GM21390 (cell line): Measurements from ENCODE around the gene BCL11B.
"Not testable (repeated sequence)": the region's sequence is repeated elsewhere in the genome, so short reads cannot be mapped to it uniquely, and the experiment has no call there.

ENCODE experiments used
- ATAC-seq: cut with Tn5 transposase; IDR thresholded peaks from one replicate; pipeline ENCODE4 v1.9.1; 2021; ENCODE audit not compliant: unreplicated experiment

The BCL11B gene

DNA sequence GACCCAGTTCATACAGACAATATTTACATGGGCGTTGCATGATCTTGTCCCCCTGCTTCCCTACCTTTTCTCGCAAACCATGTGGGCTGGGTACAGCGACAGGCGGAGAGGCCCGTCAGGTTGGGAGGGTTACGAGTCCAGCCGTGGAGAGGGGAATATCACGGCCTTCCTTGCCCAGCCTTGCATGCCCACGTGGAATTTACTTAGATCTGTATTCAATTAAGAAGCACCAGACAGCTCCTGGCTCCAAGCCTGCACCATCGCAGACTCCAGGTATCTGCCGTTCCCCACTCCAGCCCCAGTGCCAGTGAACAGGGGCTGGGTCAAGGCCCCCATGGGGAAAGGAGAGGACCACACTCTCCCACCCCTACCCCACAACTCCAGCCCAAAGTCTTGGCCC is 29.8 kb downstream of the BCL11B start:
- ATAC-seq: no peak

DNA sequence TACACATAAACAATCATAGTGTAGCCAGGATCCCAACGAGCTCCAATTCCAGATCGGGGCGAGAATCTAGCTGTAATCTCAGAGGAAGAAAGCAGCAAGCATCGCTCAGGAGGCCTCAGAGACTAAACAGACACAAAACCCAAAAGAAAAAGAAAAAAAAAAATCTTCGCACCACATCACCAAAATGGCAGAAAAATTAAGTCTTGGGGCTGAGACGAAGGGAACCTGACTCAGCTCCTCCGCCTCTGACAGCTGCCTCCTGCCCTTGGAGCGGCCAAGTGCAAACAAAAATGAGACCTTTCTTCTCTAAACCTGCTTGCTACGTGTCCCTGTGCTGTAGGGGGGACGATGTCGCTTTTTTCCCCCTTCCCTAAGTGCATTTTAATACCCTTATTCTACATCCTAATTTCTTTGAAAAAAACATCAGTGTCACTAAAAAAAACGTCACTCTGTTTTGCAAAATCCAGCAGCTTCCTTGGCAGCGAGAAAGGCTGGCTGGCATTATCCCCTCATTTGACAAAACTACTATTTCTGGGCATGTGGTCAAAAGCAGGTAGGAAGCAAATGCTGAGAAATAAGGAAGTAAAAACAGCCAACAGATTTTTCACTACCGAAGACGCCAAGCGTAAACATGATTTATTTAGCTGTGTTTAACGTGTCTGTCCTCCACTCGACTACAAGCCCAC is 30.5 kb downstream of the BCL11B start:
- no peak for ATAC-seq

- ATAC-seq: no peak
Observed at GRCh38 chr14:99240627-99241324, 31.2 kb downstream of the BCL11B start.

GRCh38 chr14:99239661-99240092 is 32.3 kb downstream of the BCL11B start:
- no peak for ATAC-seq

- no peak for ATAC-seq
Observed at GRCh38 chr14:99238216-99238615, 33.8 kb downstream of the BCL11B start.

DNA sequence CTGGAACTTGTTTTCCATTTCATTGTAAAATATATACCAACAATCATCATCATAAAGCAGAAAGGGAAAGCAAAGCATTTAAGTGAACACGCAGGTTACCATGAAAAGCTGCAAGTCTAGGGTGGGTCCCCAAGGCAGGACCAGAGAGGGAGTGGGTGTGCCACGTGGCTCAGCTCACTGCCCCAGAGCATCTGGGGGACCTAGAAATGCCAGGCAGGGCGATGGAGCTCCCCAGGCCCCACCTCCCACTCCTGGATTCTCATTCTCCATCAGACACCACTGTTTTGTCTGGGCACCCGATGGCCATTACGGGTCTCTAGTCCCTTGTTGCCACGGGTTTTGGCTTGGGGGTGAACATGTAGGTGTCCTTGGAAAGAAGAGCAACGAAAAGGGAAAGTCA is 34.7 kb downstream of the BCL11B start:
- ATAC-seq: no peak

DNA sequence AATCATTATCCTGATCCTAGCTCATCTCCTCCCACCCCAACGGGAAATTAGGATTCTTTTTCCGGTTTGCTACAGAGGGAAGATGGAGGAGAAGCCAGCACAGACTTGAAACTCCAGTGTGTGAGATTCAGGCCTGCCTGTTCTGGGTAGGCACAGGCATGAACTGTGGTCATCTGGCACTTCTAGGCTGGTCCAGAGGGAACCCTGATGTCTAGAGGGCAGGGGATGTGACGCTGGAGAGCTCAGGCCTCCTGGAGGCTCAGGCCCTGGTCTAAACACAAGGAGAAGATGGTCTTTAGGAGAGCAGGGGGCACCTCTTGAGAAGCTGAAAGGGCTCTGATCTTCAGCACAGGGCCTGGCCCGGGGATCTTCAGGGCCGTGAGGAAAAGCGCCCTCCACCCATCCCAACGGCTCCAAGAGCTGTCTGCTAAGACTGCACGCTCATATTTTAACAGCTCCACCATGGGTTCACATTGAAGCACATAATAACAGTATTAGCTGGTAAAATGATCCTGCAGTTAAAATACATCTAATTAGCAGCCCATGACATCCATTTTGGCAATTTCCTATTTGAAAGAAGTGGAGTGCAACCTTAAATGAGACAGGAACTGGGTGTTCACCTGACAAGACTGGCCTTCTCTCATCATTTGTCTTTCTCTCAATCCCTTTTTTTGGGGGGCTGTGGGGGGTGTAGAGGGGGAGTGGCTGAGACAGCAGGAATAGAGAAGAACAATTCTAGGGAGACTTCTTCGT is 35.4 kb downstream of the BCL11B start:
- no peak for ATAC-seq

GRCh38 chr14:99235582-99236320 is 36.2 kb downstream of the BCL11B start:
- ATAC-seq: no peak

GRCh38 chr14:99234961-99235571 is 36.9 kb downstream of the BCL11B start:
- ATAC-seq: no peak

- no peak for ATAC-seq
Observed at GRCh38 chr14:99234355-99234754, 37.6 kb downstream of the BCL11B start.

- ATAC-seq: no peak
Observed at GRCh38 chr14:99233222-99234035, 38.6 kb downstream of the BCL11B start.

DNA sequence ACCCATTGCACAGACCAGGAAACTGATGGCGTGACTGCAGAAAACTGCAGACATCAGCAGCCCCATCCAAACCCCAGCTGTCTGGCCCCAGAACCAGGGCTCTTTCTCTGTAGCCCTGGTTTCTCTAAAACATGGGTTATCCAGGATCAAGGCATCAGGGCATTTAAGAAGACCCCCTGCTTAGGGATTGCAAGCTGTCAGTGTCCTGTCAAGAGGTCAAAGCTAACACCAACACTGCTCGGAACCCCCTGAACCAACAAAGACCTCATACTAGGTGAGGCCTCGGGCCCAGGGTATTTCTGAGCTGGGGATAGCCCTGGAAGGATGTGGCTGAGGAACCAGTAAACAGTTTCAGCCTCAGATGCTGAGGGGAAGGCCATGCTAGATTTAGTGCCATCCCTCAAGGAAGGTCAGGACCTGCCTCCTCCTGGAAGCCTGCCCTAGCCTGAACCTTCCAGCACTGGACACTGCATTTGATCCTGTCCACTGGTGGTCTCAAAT is 39.2 kb downstream of the BCL11B start:
- no peak for ATAC-seq

DNA sequence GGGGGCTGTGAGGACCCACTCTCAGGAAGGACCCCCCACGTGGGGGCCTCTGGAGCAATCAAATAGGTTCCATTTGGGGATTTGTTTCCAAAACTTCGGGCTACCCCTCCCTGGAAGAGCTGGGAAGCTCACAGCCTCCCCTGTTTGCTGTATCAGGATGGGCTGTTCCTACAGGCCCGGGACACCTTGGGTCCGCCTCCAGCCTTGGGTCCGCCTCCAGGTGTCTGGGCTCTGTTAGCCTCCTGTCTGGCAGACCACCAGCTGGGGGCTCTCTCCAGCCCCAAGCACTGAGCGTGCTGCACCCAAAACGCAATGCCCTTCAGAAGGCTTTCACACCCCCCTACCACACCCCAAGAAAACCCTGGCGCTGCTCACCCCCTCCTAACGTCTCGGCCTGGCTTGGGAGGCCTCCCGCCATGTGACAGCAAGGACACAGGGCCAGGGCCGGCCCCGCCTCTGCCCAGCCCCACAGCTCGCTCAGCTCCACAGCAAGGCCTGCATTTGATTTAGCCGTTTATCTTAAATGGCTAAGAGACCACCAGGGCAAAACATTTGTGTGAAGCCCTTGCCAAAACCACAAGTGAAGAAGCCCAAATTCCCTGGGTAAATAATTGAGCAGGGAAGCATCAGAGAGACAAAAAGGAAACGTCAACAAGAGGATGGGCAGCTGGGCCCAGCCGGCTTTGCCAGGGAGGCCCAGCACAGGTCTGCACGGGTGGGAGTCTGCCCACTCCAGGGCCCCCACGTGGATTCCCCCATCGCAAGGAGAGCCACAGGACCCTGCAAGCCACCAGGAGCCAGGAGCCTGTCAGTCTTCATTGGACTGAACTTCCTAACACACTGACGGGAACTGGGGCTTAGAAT is 39.9 kb downstream of the BCL11B start:
- no peak for ATAC-seq

DNA sequence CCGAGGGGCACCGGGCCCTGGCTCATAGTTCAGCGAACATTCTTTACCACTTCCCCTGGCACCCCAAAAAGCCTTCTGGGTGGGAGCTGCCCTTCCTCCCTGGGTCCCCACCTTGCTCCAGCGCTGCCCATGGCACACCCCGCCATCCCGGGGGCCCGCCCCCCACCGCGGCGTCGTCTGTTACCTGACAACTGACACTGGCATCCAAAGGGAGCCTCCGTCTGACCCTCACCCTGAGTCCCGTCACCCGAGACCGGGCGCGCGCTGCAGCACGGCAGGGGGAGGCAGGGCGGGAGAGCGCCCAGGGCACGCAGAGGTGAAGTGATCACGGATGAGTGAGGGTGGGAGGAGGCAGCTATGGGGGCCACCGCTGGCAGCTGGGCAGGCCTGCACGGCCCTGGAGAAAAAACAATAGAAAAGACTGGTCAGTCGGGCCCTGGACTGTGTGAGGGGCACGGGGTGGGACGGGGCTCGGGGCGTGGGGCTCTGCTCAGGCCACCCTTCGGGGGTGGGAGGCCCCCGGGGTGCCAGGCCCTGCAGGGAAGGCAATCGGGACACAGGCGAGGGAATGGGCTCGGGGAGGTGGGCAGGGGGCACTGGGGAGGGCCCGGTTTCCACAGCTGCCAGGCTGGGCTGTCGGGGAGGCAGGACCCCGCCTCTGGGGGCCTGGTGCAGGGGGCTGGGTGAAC is 40.7 kb downstream of the BCL11B start:
- no peak for ATAC-seq

- ATAC-seq: no peak
Observed at GRCh38 chr14:99230208-99231151, 41.5 kb downstream of the BCL11B start.

GRCh38 chr14:99229654-99230207 is 42.3 kb downstream of the BCL11B start:
- ATAC-seq: no peak

DNA sequence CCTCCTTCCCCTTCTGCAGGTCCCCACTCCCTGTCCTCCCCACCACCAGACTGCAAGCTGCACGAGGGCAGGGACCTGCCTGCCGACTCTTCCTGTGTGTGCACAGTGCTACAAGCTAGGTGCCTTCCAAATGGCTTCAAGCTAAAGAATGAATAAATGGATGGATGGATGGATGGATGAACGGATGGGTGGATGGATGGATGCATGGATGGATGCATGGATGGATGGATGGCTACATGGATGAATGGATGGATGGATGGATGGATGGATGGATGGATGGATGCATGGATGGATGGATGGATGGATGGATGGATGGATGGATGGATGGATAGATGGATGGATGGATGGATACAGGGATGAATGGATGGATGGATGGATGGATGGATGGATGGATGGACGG is 43.2 kb downstream of the BCL11B start:
- ATAC-seq: not testable (repeated sequence)
